ENCODE data around the gene FCHO1.

DNA sequence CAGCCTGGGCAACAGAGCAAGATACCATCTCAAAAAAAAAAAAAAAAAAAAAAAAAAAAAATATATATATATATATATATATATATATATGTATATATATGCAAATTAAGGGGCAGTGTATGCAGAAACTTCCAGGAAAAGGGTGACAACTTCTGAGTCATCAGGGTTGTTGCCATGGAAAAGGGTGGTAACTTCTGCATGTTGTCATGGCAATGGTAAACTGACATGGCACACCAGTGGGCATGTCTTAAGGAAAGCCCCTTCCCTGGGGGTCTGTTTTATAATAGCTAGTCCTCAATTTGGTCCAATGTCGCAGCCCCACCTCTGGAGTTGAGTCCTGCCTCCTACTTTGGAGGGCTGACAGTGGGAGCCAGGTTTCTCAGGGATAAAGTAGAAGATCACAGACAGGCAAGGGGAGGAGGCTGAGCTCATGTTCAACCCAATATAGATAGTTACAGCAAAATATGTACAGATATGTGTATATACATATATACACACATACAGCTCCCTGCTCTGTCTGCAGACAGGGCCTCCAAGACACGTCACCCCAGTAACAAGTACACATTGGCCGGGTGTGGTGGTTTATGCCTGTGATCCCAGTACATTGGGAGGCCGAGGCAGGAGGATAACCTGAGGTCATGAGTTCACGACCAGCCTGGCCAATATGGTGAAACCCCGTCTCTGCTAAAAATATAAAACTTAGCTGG lies 7.2 kb upstream of the FCHO1 start:
- no peak for TF ChIP-seq POLR2A (IDR thresholded peaks at IDR 0.05)
- TF ChIP-seq, protein P1, sequence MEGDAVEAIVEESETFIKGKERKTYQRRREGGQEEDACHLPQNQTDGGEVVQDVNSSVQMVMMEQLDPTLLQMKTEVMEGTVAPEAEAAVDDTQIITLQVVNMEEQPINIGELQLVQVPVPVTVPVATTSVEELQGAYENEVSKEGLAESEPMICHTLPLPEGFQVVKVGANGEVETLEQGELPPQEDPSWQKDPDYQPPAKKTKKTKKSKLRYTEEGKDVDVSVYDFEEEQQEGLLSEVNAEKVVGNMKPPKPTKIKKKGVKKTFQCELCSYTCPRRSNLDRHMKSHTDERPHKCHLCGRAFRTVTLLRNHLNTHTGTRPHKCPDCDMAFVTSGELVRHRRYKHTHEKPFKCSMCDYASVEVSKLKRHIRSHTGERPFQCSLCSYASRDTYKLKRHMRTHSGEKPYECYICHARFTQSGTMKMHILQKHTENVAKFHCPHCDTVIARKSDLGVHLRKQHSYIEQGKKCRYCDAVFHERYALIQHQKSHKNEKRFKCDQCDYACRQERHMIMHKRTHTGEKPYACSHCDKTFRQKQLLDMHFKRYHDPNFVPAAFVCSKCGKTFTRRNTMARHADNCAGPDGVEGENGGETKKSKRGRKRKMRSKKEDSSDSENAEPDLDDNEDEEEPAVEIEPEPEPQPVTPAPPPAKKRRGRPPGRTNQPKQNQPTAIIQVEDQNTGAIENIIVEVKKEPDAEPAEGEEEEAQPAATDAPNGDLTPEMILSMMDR (IDR thresholded peaks at IDR 0.05): no peak

All from Peyer's patch (tissue), 4 donors.